HG03045 (cell line): ENCODE data around the gene PRDM11.

Experiments
- ATAC-seq: cut with Tn5 transposase; IDR thresholded peaks from one replicate; pipeline ENCODE4 v1.9.1; 2021; ENCODE audit warnings: mild to moderate bottlenecking, moderate library complexity; ENCODE audit not compliant: unreplicated experiment

PRDM11 gene

GRCh38 chr11:45258982-45259530 is 112.6 kb downstream of the PRDM11 start:
- no peak for ATAC-seq

GRCh38 chr11:45259592-45259991 is 113.2 kb downstream of the PRDM11 start:
- ATAC-seq: no peak

GRCh38 chr11:45260071-45260470 is 113.6 kb downstream of the PRDM11 start:
- no peak for ATAC-seq

DNA sequence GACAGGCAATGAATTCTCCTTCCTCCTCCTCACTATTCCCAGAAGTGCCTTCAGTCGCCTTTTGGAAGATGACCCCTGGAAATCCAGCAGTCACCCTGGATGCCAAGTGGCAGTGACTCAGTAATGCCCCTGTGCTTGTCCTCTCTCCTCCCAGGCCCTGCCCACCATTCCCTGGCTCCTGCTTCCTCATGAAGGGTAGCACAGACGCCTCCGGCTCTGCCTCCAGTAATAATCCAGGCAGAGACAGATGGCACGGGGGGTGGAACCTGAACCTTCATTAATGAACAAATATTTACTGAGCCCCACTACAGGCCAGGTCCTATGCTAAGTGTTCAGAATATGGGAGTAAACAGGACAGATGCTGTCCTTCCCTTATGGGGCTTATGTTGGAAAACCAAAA is 116.5 kb downstream of the PRDM11 start:
- ATAC-seq: no peak

DNA sequence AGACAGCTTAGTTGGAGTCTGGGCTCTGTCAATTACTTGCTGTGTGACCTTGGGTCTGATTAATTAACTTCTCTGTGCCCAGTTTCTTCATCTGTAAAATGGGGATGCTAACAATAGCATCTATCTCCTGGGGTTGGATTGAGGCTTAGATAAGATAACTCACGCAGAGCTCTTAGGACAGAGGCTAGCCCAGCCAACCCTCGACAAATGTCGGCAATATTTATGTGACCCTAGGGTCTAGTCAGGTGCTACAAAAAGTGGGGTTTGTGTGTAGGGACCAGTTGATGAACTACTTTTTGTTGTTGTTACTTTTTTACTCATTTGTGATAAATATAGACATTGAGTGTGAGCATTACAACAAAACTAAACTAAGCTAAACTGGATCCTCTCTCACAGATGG is 117.3 kb downstream of the PRDM11 start:
- ATAC-seq: no peak

DNA sequence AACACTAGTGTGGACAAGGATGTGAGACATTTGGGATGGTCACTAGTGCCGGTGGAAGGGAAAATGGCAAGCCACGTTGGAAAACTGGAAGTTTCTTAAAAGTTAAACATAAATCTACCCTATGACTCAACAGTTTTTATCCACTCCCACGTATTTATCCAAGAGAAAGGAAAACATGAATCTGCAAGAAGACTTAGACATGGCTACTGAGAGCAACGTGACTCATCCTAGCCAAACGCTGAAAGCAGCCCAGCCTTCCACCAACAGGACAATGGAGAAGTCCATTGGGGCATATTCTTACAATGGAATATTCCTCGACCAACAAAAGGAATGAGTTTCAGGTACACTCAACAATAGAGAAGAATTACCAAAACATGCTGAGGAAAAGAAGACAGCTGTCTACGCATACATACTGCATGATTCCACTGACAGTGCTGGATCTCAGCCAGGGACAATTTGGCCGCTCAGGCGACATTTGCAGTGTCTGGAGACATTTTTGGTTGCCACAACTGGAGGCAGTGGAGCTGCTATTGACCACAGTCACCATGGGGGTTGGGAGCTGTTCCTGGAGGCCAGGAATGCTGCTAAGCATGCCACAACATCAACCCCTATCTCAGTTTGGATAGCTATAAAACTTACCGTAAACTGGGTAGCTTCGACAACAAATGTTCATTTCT is 118.5 kb downstream of the PRDM11 start:
- ATAC-seq: no peak

- no peak for ATAC-seq
Measured at GRCh38 chr11:45265969-45266675, 119.7 kb downstream of the PRDM11 start.

DNA sequence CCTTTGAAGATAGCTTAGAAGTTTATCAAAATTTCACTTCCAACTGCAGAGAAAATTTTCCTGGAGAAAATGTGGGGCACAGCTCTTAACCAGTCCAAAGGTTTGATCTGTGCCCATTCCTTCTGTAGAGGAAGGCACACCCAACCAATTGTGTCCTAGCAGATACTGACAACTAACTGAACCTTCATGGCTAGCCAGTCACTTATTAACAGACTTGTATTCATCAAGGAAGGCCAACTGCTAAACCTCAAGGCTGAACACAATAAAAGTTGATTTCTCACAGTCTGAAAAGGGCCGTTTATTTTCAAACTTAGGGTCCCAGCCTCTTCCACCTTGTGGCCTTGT is 120.2 kb downstream of the PRDM11 start:
- ATAC-seq: no peak

DNA sequence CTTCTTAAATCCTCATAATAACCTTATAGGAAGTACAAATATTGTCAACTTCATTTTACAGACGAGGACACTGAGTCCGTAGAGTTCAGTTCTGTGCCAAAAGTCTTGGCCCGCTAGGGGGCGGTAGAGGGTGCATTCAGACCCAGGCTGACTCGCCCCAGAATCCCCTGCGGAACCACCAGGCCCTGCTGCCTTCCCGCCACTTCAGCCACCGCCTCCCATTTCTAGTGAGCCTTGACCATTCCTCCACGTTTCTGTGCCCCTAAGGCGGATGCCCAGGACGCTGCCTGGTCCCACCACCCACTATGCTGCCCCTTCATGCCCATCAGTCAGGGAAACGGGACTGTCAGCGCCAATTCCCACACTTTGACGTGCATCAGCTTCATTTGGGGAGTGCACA is 120.6 kb downstream of the PRDM11 start:
- ATAC-seq: no peak

DNA sequence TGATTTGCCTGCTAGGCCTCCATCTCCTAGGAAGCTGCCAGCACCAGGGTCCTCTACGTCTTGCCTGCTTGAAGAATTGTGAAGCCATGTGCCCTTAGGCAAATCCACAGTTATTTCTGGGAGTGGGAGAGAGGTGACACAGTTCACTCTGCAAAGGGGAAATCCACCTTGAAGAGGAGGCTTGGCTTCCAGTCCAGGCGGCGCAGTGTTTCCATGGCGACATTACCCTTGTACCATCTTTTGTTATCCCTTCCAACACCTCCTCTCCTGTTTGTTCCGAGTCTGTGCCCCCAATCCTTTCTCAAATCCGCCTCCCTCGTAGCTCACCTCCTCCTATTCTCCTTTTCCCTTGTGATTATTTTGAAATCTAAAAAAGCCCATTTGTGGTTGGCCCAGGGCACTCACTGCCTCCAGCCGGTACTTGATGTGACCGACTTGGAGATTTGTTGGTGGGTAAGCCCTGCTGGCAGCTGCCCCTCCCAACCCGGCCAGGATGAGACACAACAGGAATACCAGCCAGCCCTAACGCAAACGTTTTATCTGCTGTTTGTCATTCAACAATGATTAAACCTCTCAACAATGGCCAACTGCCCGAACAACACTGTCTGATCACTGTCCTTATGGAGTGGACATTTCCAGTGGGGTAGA is 121.3 kb downstream of the PRDM11 start:
- ATAC-seq: no peak

DNA sequence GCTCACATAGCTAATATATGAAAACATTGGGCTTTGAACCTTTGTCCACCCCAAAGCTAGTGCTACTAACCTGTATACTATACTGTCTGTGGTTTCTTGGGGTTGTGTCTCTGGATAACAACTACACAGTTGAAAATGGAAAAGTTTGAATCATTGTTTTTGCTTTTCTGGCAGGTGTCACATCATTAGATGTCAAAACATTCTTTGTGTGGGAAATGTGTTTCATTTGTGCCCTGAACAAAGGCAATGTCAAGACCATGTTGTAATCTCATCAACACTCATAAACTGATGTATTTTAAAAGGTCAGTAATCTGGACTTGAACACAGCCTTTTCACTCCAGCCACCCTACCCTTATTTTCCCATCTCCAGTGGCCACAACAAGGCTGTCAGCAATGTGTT is 123.2 kb downstream of the PRDM11 start:
- ATAC-seq: no peak

DNA sequence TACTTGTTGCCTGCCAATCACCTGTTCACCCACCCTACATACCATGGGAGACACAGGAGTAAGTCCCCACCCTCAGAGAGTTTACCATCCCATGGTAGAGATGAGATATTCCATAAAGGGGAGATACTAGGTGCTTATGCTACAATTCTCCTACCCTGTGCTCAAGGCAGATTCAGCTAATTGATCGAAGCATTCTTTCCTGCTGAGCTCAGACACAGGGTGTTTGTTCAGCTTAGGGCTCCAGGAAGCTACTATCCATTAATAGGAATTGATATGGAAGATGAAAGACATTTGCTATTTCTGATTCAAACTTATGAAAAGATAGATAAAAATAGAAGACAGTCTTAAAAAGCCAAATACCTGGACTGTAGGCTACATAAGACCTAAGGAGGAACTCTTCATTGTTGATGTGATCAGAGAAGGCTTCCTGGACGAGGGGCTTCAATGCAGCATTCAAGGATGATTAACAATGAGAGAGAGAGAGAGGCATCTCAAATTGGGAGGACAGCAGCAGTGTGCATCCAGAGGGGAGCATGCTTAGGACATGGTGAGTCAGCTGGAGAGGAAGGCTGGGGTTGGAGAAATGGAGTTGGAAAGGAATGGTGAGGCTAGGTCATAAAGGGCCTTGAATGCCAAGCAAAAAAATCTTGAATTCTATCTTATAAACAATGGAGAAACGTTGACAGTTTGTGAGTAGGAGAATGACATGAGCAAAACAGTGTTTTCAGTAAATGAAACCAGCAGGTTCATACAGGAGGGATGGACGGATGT is 124.7 kb downstream of the PRDM11 start:
- no peak for ATAC-seq

DNA sequence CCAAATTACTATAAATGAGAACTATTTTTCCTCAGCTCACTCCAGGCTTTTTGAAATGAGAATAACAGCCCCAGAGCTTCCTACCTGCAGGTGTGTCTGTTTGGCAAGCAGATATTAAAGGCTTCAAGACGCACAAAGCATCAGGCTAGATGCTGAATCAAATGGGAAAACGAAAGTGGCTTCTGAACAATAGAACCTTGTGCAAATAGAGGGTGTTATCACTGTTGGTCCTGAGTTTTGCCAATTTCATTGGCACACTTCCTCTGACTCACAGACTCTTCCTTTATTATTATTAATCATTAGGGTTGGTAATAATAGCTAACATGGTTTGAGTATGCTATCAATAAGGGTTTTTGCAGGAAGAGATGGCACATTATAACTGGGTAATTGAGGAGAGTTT is 126.3 kb downstream of the PRDM11 start:
- no peak for ATAC-seq

GRCh38 chr11:45273509-45273908 is 127.1 kb downstream of the PRDM11 start:
- ATAC-seq: no peak

DNA sequence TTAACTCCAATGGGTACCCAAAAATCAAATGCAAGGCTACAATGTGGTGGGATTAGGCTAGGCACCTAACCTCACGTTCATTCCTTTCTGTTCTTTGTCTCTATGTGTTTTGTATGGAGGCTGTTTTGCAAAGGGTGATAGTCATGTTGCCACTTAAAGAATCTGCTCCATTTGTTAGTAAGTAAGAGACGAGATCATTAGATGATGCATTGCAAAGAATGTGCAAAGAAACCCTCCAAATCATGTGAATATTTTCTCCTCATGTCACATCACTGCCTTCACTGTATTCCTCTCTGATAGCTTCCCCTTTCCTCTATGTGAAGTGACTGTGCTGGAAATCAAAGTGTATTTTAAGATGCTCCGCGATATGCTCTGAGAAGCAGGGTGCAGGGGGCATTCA is 127.8 kb downstream of the PRDM11 start:
- ATAC-seq: no peak

GRCh38 chr11:45275828-45276227 is 129.4 kb downstream of the PRDM11 start:
- ATAC-seq: no peak

DNA sequence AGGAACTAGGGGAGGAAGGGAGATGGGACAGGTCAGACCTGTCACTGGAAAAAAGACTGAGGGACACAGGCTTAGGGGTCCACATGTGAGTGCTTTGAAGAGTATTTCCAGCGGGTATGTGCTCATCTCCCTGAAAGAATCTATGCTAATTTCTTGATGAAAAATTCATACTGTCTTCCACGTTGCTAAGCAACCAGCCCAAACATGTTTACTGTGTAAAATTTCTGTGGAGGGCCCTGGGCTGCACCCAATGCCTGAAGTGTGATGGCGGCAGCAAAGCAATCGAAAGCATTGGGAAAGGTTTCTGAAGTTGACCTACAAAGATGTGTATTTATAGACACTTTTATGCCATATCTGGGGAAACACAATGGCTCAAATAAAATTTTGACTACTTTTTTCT is 132.3 kb downstream of the PRDM11 start:
- no peak for ATAC-seq

DNA sequence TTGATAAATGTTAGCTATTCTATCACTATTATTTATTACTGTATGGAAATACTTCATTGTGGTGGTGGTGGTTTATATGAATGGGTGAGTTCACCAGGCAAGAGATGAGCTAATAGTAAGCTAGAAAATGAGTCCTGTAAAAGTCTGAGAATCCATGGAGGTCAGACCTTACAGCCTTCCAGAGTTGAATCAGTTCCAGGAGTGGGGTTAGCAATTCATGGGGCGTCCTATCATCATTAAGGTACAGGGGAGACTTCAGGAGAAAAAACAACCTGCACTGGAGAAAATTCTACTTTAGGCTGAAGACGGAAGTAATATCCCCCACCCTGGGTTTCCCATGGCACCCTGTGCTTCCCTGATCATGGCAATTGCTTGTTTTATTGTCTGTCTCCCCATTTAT is 133.2 kb downstream of the PRDM11 start:
- no peak for ATAC-seq

DNA sequence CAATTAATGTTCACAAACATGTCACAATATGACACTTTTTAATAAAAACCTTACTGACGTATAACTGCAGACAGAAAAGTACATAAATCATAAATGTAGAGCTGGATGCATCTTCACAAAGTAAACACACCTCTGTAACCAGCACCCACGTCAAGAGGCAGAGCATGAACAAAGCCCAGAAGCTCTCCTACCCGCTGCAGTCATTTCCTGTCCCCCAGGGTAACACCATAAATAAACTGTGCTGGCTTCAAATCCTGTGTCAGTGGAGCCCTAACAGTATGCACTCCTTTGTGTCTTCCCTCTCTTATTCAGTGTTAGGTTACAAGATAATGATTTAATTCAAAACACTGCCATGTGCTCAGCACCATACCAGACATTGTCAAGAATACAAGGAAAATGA is 134.0 kb downstream of the PRDM11 start:
- no peak for ATAC-seq

- ATAC-seq: no peak
Measured at GRCh38 chr11:45282081-45282480, 135.6 kb downstream of the PRDM11 start.
